Measurements from ENCODE around the gene MORC2. TPM values are rescaled to one million over a fixed set of nuclear protein-coding genes. Genes with fewer than 3 reads are reported as not detected.

The MORC2 gene
- polyA plus RNA-seq, 1 donor (not counting 4 experiments of a cell fraction or from before 2014, with no cell fraction given): 14.1 TPM

GRCh38 chr22:30882974-30883533 is 85.5 kb downstream of the MORC2 start:
- Histone ChIP-seq H3K4me3 (ENCODE audit: control insufficient read depth in 2 of 3, extremely low read depth in 1 of 3, insufficient read depth in 2 of 3, low read depth in 1 of 3, low read length in 3 of 3) (no peak overlapping the region), H3K79me2 (ENCODE audit: control insufficient read depth, insufficient read depth, low read length) (no peaks in the 10 kb centered on the region), H3K9me3 (ENCODE audit: control insufficient read depth, low read depth, low read length) (no peaks in the 10 kb centered on the region), H3K9ac (ENCODE audit: control insufficient read depth, extremely low read depth, insufficient read depth, low read length) (no peak overlapping the region), H3K27ac (ENCODE audit: control insufficient read depth, insufficient read depth, low read length) (no peak overlapping the region), H3K27me3 (ENCODE audit: control insufficient read depth, extremely low read depth, insufficient read depth, low read length) (no peaks in the 10 kb centered on the region), H3K36me3 (ENCODE audit: control insufficient read depth in 2 of 2, extremely low read depth in 1 of 2, insufficient read depth in 2 of 2, low read length in 2 of 2) (peaks cover 0 to 2% of the 10 kb centered on the region in 2 experiments), H4K20me1 (ENCODE audit: control insufficient read depth, extremely low read depth, insufficient read depth, low read length) (no peaks in the 10 kb centered on the region), H3K9me1 (ENCODE audit: control insufficient read depth, extremely low read depth, insufficient read depth, low read length) (no peaks in the 10 kb centered on the region), H3K4me2 (ENCODE audit: control insufficient read depth, extremely low read depth, insufficient read depth, low read depth, low read length) (no peak overlapping the region), H2AFZ (ENCODE audit: control insufficient read depth, low read length) (no peak overlapping the region), H3K4me1 (ENCODE audit: control insufficient read depth, extremely low read depth, insufficient read depth, low read length) (no peaks in the 10 kb centered on the region)
- dilution Hi-C loops (cut with MboI; ENCODE audit: extremely low pct_ligation_motif_present, low sequenced_read_pairs): no loop called here
- TF ChIP-seq CTCF (optimal IDR thresholded peaks at IDR 0.05 in 1 of 3, IDR thresholded peaks at IDR 0.05 in 1 of 3, conservative IDR thresholded peaks at IDR 0.05 in 1 of 3; ENCODE audit: extremely low read depth in 1 of 3, insufficient read depth in 2 of 3, low read length in 3 of 3): no peak
- TF ChIP-seq EZH2 (IDR thresholded peaks at IDR 0.05; ENCODE audit: low read length): no peak
- FAIRE-seq (no peak), DNase-seq (ENCODE audit: low read depth, low spot score) (no peak)

GRCh38 chr22:30882184-30882717 is 86.3 kb downstream of the MORC2 start:
- Histone ChIP-seq H3K27ac (ENCODE audit: control insufficient read depth, insufficient read depth, low read length) (no peak overlapping the region), H3K9ac (ENCODE audit: control insufficient read depth, extremely low read depth, insufficient read depth, low read length) (no peak overlapping the region), H3K9me1 (ENCODE audit: control insufficient read depth, extremely low read depth, insufficient read depth, low read length) (no peaks in the 10 kb centered on the region), H2AFZ (ENCODE audit: control insufficient read depth, low read length) (no peak overlapping the region), H3K4me3 (ENCODE audit: control insufficient read depth in 2 of 3, extremely low read depth in 1 of 3, insufficient read depth in 2 of 3, low read depth in 1 of 3, low read length in 3 of 3) (no peak overlapping the region), H3K27me3 (ENCODE audit: control insufficient read depth, extremely low read depth, insufficient read depth, low read length) (no peaks in the 10 kb centered on the region), H3K4me1 (ENCODE audit: control insufficient read depth, extremely low read depth, insufficient read depth, low read length) (no peaks in the 10 kb centered on the region), H3K79me2 (ENCODE audit: control insufficient read depth, insufficient read depth, low read length) (no peaks in the 10 kb centered on the region), H4K20me1 (ENCODE audit: control insufficient read depth, extremely low read depth, insufficient read depth, low read length) (no peaks in the 10 kb centered on the region), H3K36me3 (ENCODE audit: control insufficient read depth in 2 of 2, extremely low read depth in 1 of 2, insufficient read depth in 2 of 2, low read length in 2 of 2) (peaks cover 0 to 2% of the 10 kb centered on the region in 2 experiments), H3K4me2 (ENCODE audit: control insufficient read depth, extremely low read depth, insufficient read depth, low read depth, low read length) (no peak overlapping the region), H3K9me3 (ENCODE audit: control insufficient read depth, low read depth, low read length) (no peaks in the 10 kb centered on the region)
- dilution Hi-C loops (cut with MboI; ENCODE audit: extremely low pct_ligation_motif_present, low sequenced_read_pairs): no loop called here
- FAIRE-seq: no peak
- TF ChIP-seq EZH2 (IDR thresholded peaks at IDR 0.05; ENCODE audit: low read length) (no peak), CTCF (optimal IDR thresholded peaks at IDR 0.05 in 1 of 3, IDR thresholded peaks at IDR 0.05 in 1 of 3, conservative IDR thresholded peaks at IDR 0.05 in 1 of 3; ENCODE audit: extremely low read depth in 1 of 3, insufficient read depth in 2 of 3, low read length in 3 of 3) (no peak)
- DNase-seq (ENCODE audit: low read depth, low spot score): no peak
